ENCODE data around the gene RAPGEF2.

Gene RAPGEF2

GRCh38 chr4:159368320-159368719, 265.4 kb downstream of the RAPGEF2 start:
- TF ChIP-seq EZH2phosphoT487 (conservative IDR thresholded peaks at IDR 0.05; ENCODE audit: low read length), result no peak
- no peak for TF ChIP-seq CTCF (IDR thresholded peaks at IDR 0.05; ENCODE audit: insufficient read depth, low read length, poor library complexity, severe bottlenecking)
- Histone ChIP-seq H3K9me3 (ENCODE audit: insufficient read depth, low read length) (no peaks in the 10 kb centered on the region), H3K27me3 (ENCODE audit: low read length) (no peaks in the 10 kb centered on the region), H4K20me1 (ENCODE audit: low read depth, low read length) (no peaks in the 10 kb centered on the region), H3K79me2 (ENCODE audit: insufficient read depth, low read length) (no peaks in the 10 kb centered on the region), H3K4me3 (ENCODE audit: insufficient read depth, low read length, poor library complexity, severe bottlenecking) (no peak overlapping the region), H3F3A (ENCODE audit: insufficient read depth) (no peaks in the 10 kb centered on the region), H3K4me2 (ENCODE audit: low read depth, low read length, poor library complexity, severe bottlenecking) (no peak overlapping the region), H3K27ac (ENCODE audit: low read depth, low read length) (no peak overlapping the region), H3K9me2 (replicated peaks; ENCODE audit: insufficient read depth, low read length) (no peaks in the 10 kb centered on the region), H3K36me3 (ENCODE audit: low read length) (no peaks in the 10 kb centered on the region), H2AFZ (ENCODE audit: low read depth, low read length, severe bottlenecking) (no peak overlapping the region), H3K9ac (ENCODE audit: low read length) (no peak overlapping the region)

GRCh38 chr4:159369256-159369655, 266.4 kb downstream of the RAPGEF2 start:
- no peaks in the 10 kb centered on the region for H3K9me2 ChIP-seq (replicated peaks; ENCODE audit: insufficient read depth, low read length)
- no peak overlapping the region for H3K9ac ChIP-seq (ENCODE audit: low read length)
- H3F3A ChIP-seq (ENCODE audit: insufficient read depth), result no peaks in the 10 kb centered on the region
- H4K20me1 ChIP-seq (ENCODE audit: low read depth, low read length), result no peaks in the 10 kb centered on the region
- H3K36me3 ChIP-seq (ENCODE audit: low read length), result no peaks in the 10 kb centered on the region
- H3K9me3 ChIP-seq (ENCODE audit: insufficient read depth, low read length), result no peaks in the 10 kb centered on the region
- H3K4me2 ChIP-seq (ENCODE audit: low read depth, low read length, poor library complexity, severe bottlenecking), result no peak overlapping the region
- H3K27me3 ChIP-seq (ENCODE audit: low read length), result no peaks in the 10 kb centered on the region
- no peak overlapping the region for H3K4me3 ChIP-seq (ENCODE audit: insufficient read depth, low read length, poor library complexity, severe bottlenecking)
- no peak overlapping the region for H3K27ac ChIP-seq (ENCODE audit: low read depth, low read length)
- no peak for TF ChIP-seq CTCF (IDR thresholded peaks at IDR 0.05; ENCODE audit: insufficient read depth, low read length, poor library complexity, severe bottlenecking)
- TF ChIP-seq EZH2phosphoT487 (conservative IDR thresholded peaks at IDR 0.05; ENCODE audit: low read length), result no peak
- no peaks in the 10 kb centered on the region for H3K79me2 ChIP-seq (ENCODE audit: insufficient read depth, low read length)
- no peak overlapping the region for H2AFZ ChIP-seq (ENCODE audit: low read depth, low read length, severe bottlenecking)

GRCh38 chr4:159370286-159370685, 267.4 kb downstream of the RAPGEF2 start:
- no peaks in the 10 kb centered on the region for H4K20me1 ChIP-seq (ENCODE audit: low read depth, low read length)
- H3K9me2 ChIP-seq (replicated peaks; ENCODE audit: insufficient read depth, low read length), result no peaks in the 10 kb centered on the region
- H3K36me3 ChIP-seq (ENCODE audit: low read length), result no peaks in the 10 kb centered on the region
- no peaks in the 10 kb centered on the region for H3F3A ChIP-seq (ENCODE audit: insufficient read depth)
- TF ChIP-seq CTCF (IDR thresholded peaks at IDR 0.05; ENCODE audit: insufficient read depth, low read length, poor library complexity, severe bottlenecking), result no peak
- no peak for TF ChIP-seq EZH2phosphoT487 (conservative IDR thresholded peaks at IDR 0.05; ENCODE audit: low read length)
- H3K79me2 ChIP-seq (ENCODE audit: insufficient read depth, low read length), result no peaks in the 10 kb centered on the region
- no peak overlapping the region for H3K4me3 ChIP-seq (ENCODE audit: insufficient read depth, low read length, poor library complexity, severe bottlenecking)
- H3K9me3 ChIP-seq (ENCODE audit: insufficient read depth, low read length), result no peaks in the 10 kb centered on the region
- no peak overlapping the region for H3K9ac ChIP-seq (ENCODE audit: low read length)
- no peaks in the 10 kb centered on the region for H3K27me3 ChIP-seq (ENCODE audit: low read length)
- no peak overlapping the region for H2AFZ ChIP-seq (ENCODE audit: low read depth, low read length, severe bottlenecking)
- H3K27ac ChIP-seq (ENCODE audit: low read depth, low read length), result no peak overlapping the region
- H3K4me2 ChIP-seq (ENCODE audit: low read depth, low read length, poor library complexity, severe bottlenecking), result no peak overlapping the region
